Esophagus muscularis mucosa (tissue), 3 donors: Measurements from ENCODE around the gene NF2.

Experiments used
- CTCF ChIP-seq, 3 experiments: fragments of 200-600 bp in 2 of 3; fragments of 450-650 bp in 1 of 3; sonication (generic) in 2 of 3; IDR thresholded peaks; one replicate each; pipeline ENCODE4 v1.5.1; 2017 to 2019; ENCODE audit warnings: antibody characterized with exemption in 3 of 3, mild to moderate bottlenecking in 2 of 3, moderate library complexity in 1 of 3
- POLR2A ChIP-seq: fragments of 450-650 bp; IDR thresholded peaks from one replicate; pipeline ENCODE4 v1.6.1; 2017; ENCODE audit warnings: antibody characterized with exemption, moderate library complexity, mild to moderate bottlenecking, low read depth
- POLR2AphosphoS5 ChIP-seq, 2 donors: sonication (generic); formaldehyde crosslinking; IDR thresholded peaks; one replicate each; pipeline ENCODE4 v1.6.1; 2017; ENCODE audit warnings: antibody characterized with exemption in 2 of 2

GRCh38 chr22:29605527-29605850 is 2.1 kb downstream of the NF2 start:
- TF ChIP-seq POLR2A (no peak), CTCF (IDR thresholded peaks at IDR 0.05) (no peak), POLR2AphosphoS5 (IDR thresholded peaks at IDR 0.05) (no peak)
